Subcutaneous abdominal adipose tissue (tissue), 5 donors: Measurements from ENCODE around the gene TMEM43.

Experiments
- H3K27ac ChIP-seq: one replicate; pipeline ENCODE4 v1.7.0; 2013; ENCODE audit warnings: low read depth, mild to moderate bottlenecking, inconsistent platforms, low read length, moderate library complexity
- H3K27me3 ChIP-seq, 5 donors: one replicate each; pipeline ENCODE4 v1.7.0; 2013; ENCODE audit warnings: low read length in 5 of 5, inconsistent platforms in 1 of 5; ENCODE audit not compliant: control insufficient read depth in 5 of 5, insufficient read depth in 4 of 5
- H3K36me3 ChIP-seq, 5 donors: one replicate each; pipeline ENCODE4 v1.7.0; 2013; ENCODE audit warnings: low read length in 5 of 5; ENCODE audit not compliant: control insufficient read depth in 5 of 5, insufficient read depth in 5 of 5
- H3K4me1 ChIP-seq, 5 donors: one replicate each; pipeline ENCODE4 v1.7.0; 2013; ENCODE audit warnings: low read length in 5 of 5, mild to moderate bottlenecking in 3 of 5, moderate library complexity in 1 of 5; ENCODE audit not compliant: control insufficient read depth in 5 of 5, insufficient read depth in 5 of 5
- H3K4me3 ChIP-seq, 5 donors: one replicate each; pipeline ENCODE4 v1.7.0; 2013; ENCODE audit warnings: low read length in 5 of 5, low read depth in 1 of 5
- H3K9ac ChIP-seq, 5 donors: one replicate each; pipeline ENCODE4 v1.7.0; 2013; ENCODE audit warnings: low read length in 5 of 5, mild to moderate bottlenecking in 4 of 5, moderate library complexity in 3 of 5
- H3K9me3 ChIP-seq, 5 donors: one replicate each; pipeline ENCODE4 v1.7.0; 2013; ENCODE audit warnings: low read length in 5 of 5; ENCODE audit not compliant: control insufficient read depth in 5 of 5
- donor health status: healthy.
- donor health status: healthy.
- donor health status: healthy.
- donor health status: healthy.
- donor health status: healthy.

Gene TMEM43

GRCh38 chr3:14169871-14170270 is 45.0 kb downstream of the TMEM43 start:
- peaks cover 39 to 82% (median 78%) of the 10 kb centered on the region in 5 donors for H3K36me3 ChIP-seq

GRCh38 chr3:14170531-14171159 is 45.8 kb downstream of the TMEM43 start:
- Histone ChIP-seq H3K9ac (no peak overlapping the region), H3K36me3 (peaks cover 39 to 74% (median 71%) of the 10 kb centered on the region in 5 donors), H3K27me3 (no peaks in the 10 kb centered on the region), H3K27ac (no peak overlapping the region), H3K9me3 (no peaks in the 10 kb centered on the region), H3K4me3 (no peak overlapping the region), H3K4me1 (no peaks in the 10 kb centered on the region)

More at GRCh38 chr3:14169871-14170270, 45.0 kb downstream of the TMEM43 start:
- Histone ChIP-seq H3K27me3 (no peaks in the 10 kb centered on the region), H3K4me1 (no peaks in the 10 kb centered on the region), H3K9ac (no peak overlapping the region), H3K4me3 (no peak overlapping the region), H3K27ac (no peak overlapping the region), H3K9me3 (no peaks in the 10 kb centered on the region)

- H3K36me3 ChIP-seq, result peaks cover 35 to 56% (median 54%) of the 10 kb centered on the region in 5 donors
- H3K4me3 ChIP-seq, result no peak overlapping the region
- H3K27me3 ChIP-seq, result no peaks in the 10 kb centered on the region
- peaks cover 0 to 8% (median 5%) of the 10 kb centered on the region in 5 donors for H3K4me1 ChIP-seq
- no peak overlapping the region for H3K27ac ChIP-seq
- no peak overlapping the region for H3K9ac ChIP-seq
- no peaks in the 10 kb centered on the region for H3K9me3 ChIP-seq
Observed at GRCh38 chr3:14172496-14172895, 47.6 kb downstream of the TMEM43 start.

- Histone ChIP-seq H3K27ac (no peak overlapping the region), H3K27me3 (no peaks in the 10 kb centered on the region), H3K4me3 (no peak overlapping the region), H3K9ac (no peak overlapping the region), H3K36me3 (peaks cover 24 to 36% (median 34%) of the 10 kb centered on the region in 5 donors), H3K4me1 (peaks cover 5 to 20% (median 19%) of the 10 kb centered on the region in 5 donors), H3K9me3 (no peaks in the 10 kb centered on the region)
Observed at GRCh38 chr3:14174483-14174882, 49.6 kb downstream of the TMEM43 start.

DNA sequence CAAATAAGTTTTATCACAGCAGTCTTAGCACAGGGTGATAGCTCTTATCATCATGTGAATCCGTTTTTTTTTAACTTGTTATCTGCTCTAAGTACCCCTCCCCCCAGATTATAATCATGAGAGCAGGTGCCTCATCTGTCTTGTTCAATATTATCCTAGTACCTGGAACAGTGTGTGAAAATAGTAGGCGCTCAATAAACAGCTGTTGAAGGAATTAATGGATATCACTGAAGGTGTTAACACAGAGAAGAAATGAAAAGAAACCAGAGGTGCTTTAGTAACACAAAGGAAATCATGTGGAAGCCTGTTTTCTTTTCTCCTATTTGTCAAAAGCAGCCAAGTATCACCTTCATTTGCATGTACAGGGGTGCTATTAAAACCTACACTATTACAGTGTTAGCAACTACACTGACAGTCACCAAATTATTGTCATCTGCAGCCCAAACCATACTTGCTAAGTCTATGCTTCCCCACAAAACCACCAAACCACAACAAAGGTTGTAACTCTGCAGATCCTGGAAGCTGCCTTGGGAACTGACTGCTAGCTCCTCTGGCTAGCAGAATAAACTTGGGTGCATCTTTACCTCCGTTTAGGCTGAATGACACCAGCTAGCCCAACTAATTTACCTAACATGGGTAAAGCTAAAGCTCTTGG is 50.7 kb downstream of the TMEM43 start:
- H3K9ac ChIP-seq, result peak overlapping the region in 1 of 5 donors; percentile 8
- no peak overlapping the region for H3K4me3 ChIP-seq
- H3K27ac ChIP-seq, result no peak overlapping the region

GRCh38 chr3:14177580-14178246 is 52.9 kb downstream of the TMEM43 start:
- H3K36me3 ChIP-seq, result peaks cover 6 to 18% (median 14%) of the 10 kb centered on the region in 5 donors

More for the DNA sequence above, 50.7 kb downstream of the TMEM43 start:
- Histone ChIP-seq H3K36me3 (peaks cover 13 to 26% (median 24%) of the 10 kb centered on the region in 5 donors), H3K27me3 (no peaks in the 10 kb centered on the region), H3K9me3 (no peaks in the 10 kb centered on the region), H3K4me1 (peaks cover 5 to 22% (median 19%) of the 10 kb centered on the region in 5 donors)

DNA sequence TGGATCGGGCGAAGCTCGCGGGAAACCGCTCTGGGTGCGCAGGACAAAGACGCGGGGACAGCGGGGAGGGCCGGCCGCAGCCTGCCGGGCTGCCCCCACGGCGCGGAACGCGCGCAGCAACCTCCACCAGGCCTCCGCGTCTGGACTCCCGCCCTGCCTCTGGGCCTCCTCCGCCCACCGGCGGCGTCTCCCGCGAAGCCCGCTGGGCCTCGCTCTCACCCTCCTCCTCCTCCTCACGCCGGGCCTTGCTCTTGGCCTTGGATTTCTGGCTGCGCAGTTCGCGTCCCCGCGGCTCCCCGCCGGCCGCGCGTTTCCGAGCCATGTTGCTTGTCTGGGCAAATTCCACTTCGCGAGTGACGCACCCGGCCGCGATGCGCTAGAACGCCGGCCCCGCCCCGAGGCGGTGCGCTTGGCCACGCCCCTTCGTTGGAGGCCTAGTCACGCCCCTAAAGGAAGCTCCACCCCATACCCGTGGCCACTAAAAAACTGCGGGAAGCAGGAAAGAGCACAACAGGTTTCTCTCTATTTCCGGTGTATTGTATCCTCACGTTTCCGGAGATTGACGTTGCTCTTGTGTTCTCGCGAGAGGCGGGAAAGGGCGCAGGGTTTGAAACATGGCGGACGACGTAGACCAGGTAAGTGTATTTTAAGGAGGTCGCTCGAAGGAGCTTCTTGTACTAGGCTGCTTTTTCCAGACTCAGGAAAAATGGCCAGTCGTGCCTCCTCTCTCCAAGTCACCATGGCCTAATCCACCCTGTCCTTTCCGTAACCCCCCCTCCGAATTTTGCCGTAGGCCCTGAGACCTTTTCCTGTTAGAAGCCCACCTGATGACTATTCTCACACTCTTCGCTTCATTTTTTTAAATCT is 53.6 kb downstream of the TMEM43 start, which contains the start of the genes LSM3 and XPC:
Gene LSM3, plus strand, starts transcription at position 571 of the 867 bp plus-strand sequence. Its CDS starts 44 bp downstream, at position 615.
Gene XPC, minus strand, starts transcription at position 355 of the 867 bp plus-strand sequence. Its CDS starts 33 bp downstream, at position 322.
- H3K27me3 ChIP-seq, result no peaks in the 10 kb centered on the region
- H3K9me3 ChIP-seq, result no peaks in the 10 kb centered on the region
- peaks cover 9 to 22% (median 18%) of the 10 kb centered on the region in 5 donors for H3K36me3 ChIP-seq
- H3K27ac ChIP-seq, result peak within 1 kb of the TSS; percentile 64
- peaks cover 5 to 22% (median 19%) of the 10 kb centered on the region in 5 donors for H3K4me1 ChIP-seq
- H3K4me3 ChIP-seq, result peak within 1 kb of the TSS; percentile 77 to 98 (median 93)
- peak within 1 kb of the TSS; percentile 88 to 98 (median 94) for H3K9ac ChIP-seq

More at GRCh38 chr3:14177580-14178246, 52.9 kb downstream of the TMEM43 start:
- H3K27me3 ChIP-seq, result no peaks in the 10 kb centered on the region
- peak overlapping the region; percentile 77 to 98 (median 92) for H3K4me3 ChIP-seq
- no peaks in the 10 kb centered on the region for H3K9me3 ChIP-seq
- peaks cover 5 to 22% (median 19%) of the 10 kb centered on the region in 5 donors for H3K4me1 ChIP-seq
- peak overlapping the region; percentile 64 for H3K27ac ChIP-seq
- peak overlapping the region; percentile 49 to 98 (median 94) for H3K9ac ChIP-seq

GRCh38 chr3:14179114-14179465 is 54.2 kb downstream of the TMEM43 start:
- Histone ChIP-seq H3K36me3 (peaks cover 12 to 28% (median 23%) of the 10 kb centered on the region in 5 donors), H3K27ac (peak overlapping the region; percentile 64), H3K4me1 (peaks cover 5 to 22% (median 19%) of the 10 kb centered on the region in 5 donors), H3K27me3 (no peaks in the 10 kb centered on the region), H3K9ac (peak overlapping the region; percentile 88 to 98 (median 91)), H3K9me3 (no peaks in the 10 kb centered on the region), H3K4me3 (peak overlapping the region; percentile 76 to 98 (median 93))

DNA sequence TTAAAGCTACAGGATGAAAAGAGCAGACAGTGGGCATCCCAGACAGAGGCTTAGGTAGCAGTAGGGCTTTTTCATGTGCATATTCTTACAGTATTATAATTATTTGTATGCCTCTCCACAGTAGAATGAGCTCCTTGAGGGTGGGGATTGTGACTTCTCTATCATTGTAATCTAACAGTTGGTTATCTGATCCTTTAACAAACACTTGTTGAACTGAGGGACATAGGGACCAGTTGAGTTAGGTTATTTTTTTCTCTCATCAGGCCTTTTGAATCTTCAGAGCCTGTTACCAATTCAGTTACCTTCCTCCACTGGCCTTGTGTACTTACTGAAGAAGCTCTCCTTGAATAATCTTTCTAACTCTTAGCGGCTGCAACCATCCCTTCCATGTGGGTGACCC is 54.9 kb downstream of the TMEM43 start:
- no peaks in the 10 kb centered on the region for H3K27me3 ChIP-seq
- peaks cover 14 to 29% (median 25%) of the 10 kb centered on the region in 5 donors for H3K36me3 ChIP-seq
- H3K4me3 ChIP-seq, result peak overlapping the region in 1 of 5 donors; percentile 93
- no peak overlapping the region for H3K27ac ChIP-seq
- no peak overlapping the region for H3K9ac ChIP-seq
- no peaks in the 10 kb centered on the region for H3K9me3 ChIP-seq
- peaks cover 5 to 22% (median 19%) of the 10 kb centered on the region in 5 donors for H3K4me1 ChIP-seq
